NT2/D1 (cell line): Measurements from ENCODE around the gene CRIP3.

Experiments
- YY1 ChIP-seq: IDR thresholded peaks from 2 replicates; pipeline ENCODE4 v1.6.1; 2011; ENCODE audit not compliant: insufficient read length, insufficient read depth
- ZNF274 ChIP-seq: IDR thresholded peaks from 2 replicates; pipeline ENCODE4 v1.6.1; 2011; ENCODE audit warnings: mild to moderate bottlenecking, low read depth, low read length

DNA sequence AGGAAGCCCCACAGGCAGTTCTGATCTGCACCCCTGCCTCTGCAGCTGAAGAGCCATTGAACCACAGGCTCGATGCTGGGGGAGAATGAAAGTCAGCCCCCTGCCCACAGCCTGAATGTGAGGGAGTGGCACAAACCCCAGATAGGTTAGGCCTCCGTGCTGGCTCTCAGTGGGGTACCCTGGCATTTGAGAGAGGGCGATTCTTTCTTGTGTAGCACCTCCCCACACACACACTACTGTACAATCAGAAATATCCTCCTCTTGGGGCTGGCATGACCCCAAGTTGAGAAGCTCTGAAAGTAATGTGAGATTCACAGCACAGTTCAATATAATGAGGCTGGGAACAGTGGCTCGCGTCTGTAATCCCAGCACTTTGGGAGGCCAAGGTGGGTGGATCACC lies 47.4 kb downstream of the CRIP3 start:
- TF ChIP-seq ZNF274 (no peak), YY1 (no peak)
